ENCODE results near the gene IL12RB2.

GRCh38 chr1:67405473-67406245 lies 98.0 kb downstream of the IL12RB2 start:
- TF ChIP-seq EZH2 (IDR thresholded peaks at IDR 0.05; ENCODE audit: insufficient read depth, poor library complexity, severe bottlenecking) (no peak), EZH2phosphoT487 (IDR thresholded peaks at IDR 0.05; ENCODE audit: insufficient read depth, low read depth) (no peak)
